Retinal pigment epithelial cell (primary cell): Measurements from ENCODE around the gene CSRP2.

Experiments
- DNase-seq: peaks from one replicate; pipeline ENCODE4 v3.0.0-alpha.2; 2010; ENCODE audit warnings: low read depth
- H3K4me3 ChIP-seq: 2 replicates; pipeline ENCODE4 v1.5.1; 2011; ENCODE audit warnings: mild to moderate bottlenecking, low read length, control low read depth, moderate library complexity
- TF ChIP-seq, protein P1 (sequence below): conservative IDR thresholded peaks from 2 replicates; pipeline ENCODE4 v1.5.1; 2011; ENCODE audit warnings: low read depth, low read length, control low read depth, inconsistent platforms

Gene CSRP2

GRCh38 chr12:76860256-76860655 lies 18.6 kb downstream of the CSRP2 start:
- TF ChIP-seq, protein P1, sequence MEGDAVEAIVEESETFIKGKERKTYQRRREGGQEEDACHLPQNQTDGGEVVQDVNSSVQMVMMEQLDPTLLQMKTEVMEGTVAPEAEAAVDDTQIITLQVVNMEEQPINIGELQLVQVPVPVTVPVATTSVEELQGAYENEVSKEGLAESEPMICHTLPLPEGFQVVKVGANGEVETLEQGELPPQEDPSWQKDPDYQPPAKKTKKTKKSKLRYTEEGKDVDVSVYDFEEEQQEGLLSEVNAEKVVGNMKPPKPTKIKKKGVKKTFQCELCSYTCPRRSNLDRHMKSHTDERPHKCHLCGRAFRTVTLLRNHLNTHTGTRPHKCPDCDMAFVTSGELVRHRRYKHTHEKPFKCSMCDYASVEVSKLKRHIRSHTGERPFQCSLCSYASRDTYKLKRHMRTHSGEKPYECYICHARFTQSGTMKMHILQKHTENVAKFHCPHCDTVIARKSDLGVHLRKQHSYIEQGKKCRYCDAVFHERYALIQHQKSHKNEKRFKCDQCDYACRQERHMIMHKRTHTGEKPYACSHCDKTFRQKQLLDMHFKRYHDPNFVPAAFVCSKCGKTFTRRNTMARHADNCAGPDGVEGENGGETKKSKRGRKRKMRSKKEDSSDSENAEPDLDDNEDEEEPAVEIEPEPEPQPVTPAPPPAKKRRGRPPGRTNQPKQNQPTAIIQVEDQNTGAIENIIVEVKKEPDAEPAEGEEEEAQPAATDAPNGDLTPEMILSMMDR: no peak
- DNase-seq: no peak
- no peak overlapping the region for H3K4me3 ChIP-seq

GRCh38 chr12:76859611-76860010 lies 19.2 kb downstream of the CSRP2 start:
- TF ChIP-seq, protein P1: no peak
- DNase-seq: no peak
- H3K4me3 ChIP-seq: no peak overlapping the region

DNA sequence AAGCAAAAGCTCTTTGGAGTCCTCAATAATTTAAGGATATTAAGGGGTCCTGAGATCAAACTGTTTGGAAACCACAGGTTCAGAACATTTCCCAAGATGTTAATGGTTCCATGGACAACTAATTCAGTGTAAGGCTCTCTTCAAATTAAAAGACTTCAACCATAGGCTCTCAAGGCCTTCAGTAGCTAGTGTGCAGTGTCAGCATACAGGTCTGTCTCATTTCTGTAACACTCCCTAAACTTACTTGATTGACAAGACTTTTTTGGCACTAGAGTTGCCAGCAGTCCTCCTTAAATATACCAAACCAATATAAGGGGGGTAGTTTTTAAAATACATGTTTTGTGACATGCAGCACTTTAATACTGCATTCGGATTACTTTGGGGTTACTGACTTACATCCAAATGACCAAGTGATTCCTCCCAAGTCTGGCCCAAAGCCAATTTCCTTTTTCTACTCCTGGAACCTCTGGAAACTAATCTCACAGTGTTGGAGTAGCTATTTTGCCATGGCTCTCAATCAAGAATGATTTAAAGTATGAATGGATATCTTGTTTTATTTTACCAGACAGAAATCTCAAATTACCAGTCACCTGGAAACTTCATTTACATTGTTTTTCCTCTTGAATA lies 22.7 kb downstream of the CSRP2 start:
- no peak overlapping the region for H3K4me3 ChIP-seq
- TF ChIP-seq, protein P1: no peak

GRCh38 chr12:76855271-76855670 lies 23.5 kb downstream of the CSRP2 start:
- no peak overlapping the region for H3K4me3 ChIP-seq
- no peak for DNase-seq
- TF ChIP-seq, protein P1: no peak

More for the DNA sequence above, 22.7 kb downstream of the CSRP2 start:
- no peak for DNase-seq

GRCh38 chr12:76852106-76852505 lies 26.7 kb downstream of the CSRP2 start:
- DNase-seq: no peak
- TF ChIP-seq, protein P1: no peak
- no peak overlapping the region for H3K4me3 ChIP-seq

- no peak overlapping the region for H3K4me3 ChIP-seq
- DNase-seq: no peak
- TF ChIP-seq, protein P1: no peak
Measured at GRCh38 chr12:76848132-76848531, 30.7 kb downstream of the CSRP2 start.

DNA sequence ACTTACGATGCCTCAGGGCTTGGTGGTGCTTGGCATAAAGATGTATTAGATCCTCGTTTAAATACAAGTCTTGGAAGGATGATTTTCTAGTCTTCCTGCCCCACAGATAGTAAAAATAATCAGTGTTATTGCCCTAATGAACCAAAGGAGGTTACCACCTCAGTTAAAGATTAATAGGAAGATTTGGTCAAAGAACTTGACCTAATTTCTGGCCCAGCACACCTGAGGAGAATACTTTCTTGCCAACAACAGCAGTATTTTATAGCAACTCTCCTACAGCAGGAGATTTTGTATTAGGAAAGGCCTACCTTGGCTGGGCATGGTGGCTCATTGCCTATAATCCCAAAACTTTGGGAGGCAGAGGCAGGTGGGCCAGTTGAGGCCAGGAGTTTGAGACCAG lies 31.6 kb downstream of the CSRP2 start:
- TF ChIP-seq, protein P1: no peak

More for the DNA sequence above, 31.6 kb downstream of the CSRP2 start:
- DNase-seq: no peak
- no peak overlapping the region for H3K4me3 ChIP-seq
